HG02759 (cell line): ENCODE data around the gene PLAU.

Source experiments
- ATAC-seq: cut with Tn5 transposase; IDR thresholded peaks from one replicate; pipeline ENCODE4 v1.9.1; 2021; ENCODE audit warnings: mild to moderate bottlenecking, moderate library complexity; ENCODE audit not compliant: unreplicated experiment

The PLAU gene

DNA sequence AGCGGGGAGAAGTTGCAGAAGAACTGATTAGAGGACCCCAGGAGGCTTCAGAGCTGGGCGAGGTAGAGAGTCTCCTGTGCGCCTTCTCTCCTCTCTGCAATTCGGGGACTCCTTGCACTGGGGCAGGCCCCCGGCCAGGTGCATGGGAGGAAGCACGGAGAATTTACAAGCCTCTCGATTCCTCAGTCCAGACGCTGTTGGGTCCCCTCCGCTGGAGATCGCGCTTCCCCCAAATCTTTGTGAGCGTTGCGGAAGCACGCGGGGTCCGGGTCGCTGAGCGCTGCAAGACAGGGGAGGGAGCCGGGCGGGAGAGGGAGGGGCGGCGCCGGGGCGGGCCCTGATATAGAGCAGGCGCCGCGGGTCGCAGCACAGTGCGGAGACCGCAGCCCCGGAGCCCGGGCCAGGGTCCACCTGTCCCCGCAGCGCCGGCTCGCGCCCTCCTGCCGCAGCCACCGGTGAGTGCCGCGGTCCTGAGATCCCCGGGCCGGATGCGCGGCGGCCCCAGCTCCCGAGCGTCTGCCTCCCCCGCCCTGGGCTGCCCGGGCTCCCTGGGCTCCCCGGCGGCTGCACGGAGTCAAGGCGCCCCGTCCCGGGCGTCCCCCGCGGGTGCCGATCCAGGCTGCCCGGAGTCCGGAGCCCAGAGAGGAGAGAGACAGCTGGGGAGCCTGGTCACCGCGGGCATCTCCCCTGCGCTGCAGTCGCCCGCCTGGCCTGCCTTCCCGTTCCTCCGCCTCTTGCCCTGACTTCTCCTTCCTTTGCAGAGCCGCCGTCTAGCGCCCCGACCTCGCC lies at the start of gene PLAU:
PLAU (plus strand) TSS at position 369 of the 789 bp plus-strand sequence. CDS start 424 bp downstream, outside the sequence.
- peak; percentile 48 for ATAC-seq

DNA sequence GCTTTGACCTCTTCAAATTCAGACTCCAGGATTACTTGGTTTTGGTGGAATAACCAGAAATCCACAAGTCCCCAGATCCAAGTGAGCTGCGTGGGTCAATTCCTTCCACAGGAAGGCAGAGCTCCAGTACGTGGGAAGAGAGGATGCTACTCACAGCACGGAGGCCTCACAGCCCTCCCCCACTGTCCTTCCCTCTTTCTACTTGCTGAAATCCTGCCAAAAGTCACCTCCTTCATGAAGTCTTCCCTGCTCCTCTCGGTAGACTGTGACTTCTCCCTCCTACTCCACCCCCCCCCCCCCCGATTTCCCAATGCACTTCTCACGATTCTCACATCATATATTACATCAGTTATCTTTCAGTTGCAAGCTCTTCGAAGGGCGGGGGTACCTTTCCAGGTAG lies 48.9 kb upstream of the PLAU start:
- ATAC-seq = no peak

DNA sequence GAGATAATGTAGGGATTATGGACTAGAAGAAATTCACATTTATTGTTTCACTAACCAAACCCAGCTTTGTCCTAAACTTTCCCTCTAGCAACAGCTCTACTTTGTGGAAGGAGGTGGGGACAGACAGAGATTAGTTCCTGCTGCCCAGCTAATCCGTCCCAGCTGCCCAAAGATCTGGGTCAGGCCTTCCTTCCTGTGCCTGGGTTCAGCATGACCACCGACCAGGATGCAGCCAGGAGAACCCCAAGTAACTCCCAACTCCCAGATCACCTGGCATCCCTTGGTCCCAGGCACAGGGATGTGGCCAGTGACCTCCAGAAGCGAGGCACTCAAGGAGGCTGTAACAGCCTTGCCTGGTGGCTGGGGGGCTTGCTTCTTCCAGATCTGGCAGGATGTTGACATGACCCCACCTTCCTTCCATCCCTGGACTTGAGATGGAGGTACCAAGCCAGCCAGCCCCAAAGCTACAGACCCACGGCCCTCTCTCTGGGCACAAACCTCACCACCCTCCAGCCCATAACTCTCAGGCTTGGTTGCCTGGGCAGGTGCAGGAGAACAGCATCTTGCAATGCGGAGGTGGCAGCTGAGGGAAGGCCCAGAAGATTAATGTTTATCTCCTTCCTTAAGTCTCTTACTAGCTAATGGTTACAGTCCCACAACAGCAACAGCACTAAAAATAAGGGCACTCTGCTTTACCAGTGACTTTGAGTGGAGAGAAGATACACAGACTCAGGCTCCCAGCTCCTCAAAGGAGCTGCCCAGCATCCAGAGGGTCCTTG lies 47.7 kb upstream of the PLAU start:
- ATAC-seq = no peak

DNA sequence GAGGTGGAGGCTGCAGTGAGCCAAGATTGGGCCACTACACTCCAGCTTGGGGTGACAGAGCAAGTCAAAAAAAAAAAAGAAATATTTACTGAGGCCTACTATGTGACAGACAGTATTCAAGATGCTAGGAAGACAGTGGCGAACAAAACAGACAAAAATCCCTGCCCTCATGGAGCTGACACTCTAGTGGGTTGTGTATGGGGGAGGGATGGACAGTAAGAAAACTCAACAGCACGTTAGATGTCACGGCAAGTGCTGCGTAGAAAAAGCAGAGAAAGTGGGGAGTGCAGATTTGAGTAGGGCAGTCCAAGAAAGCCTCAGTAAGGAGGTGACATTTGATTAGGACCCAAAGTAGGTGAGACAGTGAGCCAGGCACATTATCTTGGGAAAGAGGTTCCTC lies 46.7 kb upstream of the PLAU start:
- ATAC-seq = no peak

GRCh38 chr10:73865107-73865458 lies 45.8 kb upstream of the PLAU start:
- no peak for ATAC-seq

DNA sequence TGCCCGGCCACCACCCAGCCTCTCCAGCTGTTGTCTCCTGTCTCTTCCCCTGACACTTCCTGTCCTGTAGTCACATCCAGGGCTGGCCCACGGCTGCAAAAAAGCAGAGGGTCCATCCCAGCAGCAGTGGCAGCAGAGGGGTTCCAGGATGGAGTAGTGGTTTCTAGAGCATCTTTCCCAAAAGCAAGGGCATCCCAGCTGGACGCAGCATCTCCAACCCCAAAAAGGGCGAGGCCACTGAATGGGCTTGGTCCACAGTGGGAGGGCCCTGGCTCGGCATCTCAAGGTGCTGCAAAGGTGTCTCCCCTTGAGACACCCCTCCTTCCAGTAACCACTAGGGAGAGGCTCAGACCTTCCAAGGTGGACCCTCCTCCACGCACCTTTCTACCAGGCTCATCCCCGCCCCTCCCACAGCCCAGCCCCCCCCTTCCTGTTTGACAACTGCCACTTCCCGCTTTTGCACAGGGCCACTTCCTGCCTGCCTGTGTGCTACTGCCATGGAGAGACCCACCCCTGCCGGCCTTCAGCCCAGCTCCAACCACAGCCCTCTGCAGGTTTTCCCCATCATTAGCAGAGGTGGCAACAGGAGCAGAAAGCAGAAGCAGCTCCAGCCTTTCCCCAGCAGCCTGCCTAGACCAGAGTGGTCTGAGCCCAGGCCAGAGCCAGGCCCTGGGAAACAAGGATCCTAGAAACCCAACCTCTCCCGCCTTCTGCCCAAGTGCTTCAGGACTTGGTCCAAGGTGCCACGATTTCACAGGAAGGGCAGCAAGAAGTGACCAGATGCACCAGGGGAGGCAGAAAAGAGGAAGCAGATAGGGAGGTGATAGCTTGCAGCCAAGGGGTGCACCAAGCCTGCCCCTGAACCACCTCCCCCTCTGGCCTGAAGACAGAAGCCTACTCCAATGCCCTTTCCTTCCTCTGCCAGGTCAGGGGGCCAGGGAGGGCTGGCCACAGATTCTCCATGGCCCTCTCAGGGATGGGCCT lies 45.2 kb upstream of the PLAU start:
- peak; percentile 87 for ATAC-seq

GRCh38 chr10:73866621-73867020 lies 44.3 kb upstream of the PLAU start:
- ATAC-seq = no peak

- ATAC-seq = no peak
These were observed 43.7 kb upstream of the PLAU start for GRCh38 chr10:73867126-73867807.

GRCh38 chr10:73867871-73868631 lies 42.9 kb upstream of the PLAU start:
- no peak for ATAC-seq

DNA sequence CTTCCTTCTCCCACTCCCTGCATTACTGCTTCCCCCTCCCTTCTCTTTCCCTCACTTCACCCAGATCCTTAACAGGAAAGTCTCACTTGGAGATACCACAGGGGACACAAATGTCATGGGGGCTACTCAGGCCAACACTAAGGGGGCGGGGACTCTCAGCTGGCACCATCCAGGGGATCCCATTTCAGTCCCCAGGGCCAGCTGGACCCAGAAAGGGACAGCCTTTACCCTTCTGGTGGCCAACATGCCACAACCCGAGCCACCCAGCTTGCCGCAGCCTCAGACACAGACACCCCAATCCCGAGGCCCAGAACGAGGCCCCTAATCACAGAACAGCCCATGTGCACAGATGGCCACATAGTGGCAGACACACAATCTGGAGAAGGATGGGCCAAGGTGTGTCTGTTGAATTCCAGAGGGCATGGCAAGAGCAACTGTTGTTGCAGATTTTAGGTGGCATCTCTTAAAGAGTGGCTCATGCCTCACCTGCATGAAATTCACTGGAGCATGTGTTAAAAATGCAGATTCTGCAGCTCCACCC lies 42.2 kb upstream of the PLAU start:
- no peak for ATAC-seq

- no peak for ATAC-seq
These were observed 39.4 kb upstream of the PLAU start for GRCh38 chr10:73871295-73872189.

DNA sequence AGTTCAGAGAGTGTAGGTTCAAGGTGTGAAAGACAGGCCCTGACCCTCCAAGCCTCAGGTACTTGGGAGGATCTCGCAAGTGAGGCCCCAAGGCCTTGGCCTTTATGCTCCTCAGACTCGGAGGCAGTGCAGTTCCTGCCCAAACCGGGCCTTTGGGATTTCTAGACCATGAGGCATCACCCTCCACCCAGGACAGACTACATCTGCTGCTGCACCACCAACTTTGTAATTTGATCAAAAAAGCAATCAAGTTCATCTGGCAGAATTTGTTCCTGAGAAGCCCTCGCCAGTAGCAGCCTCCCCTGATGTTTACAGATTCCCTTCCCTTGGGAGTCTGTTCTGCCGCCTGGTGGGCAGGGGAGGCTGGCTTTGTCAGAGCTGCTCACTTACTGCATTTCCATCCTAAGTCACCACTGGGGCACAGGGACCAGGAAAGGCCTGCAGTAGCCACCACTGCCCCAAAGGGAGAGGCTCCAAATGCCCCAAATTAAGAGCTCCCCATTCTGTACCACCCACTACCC lies 38.7 kb upstream of the PLAU start:
- ATAC-seq = no peak

- ATAC-seq = no peak
These were observed 37.6 kb upstream of the PLAU start for GRCh38 chr10:73873142-73873837.

GRCh38 chr10:73873838-73874215 lies 37.1 kb upstream of the PLAU start:
- peak; percentile 1 for ATAC-seq

DNA sequence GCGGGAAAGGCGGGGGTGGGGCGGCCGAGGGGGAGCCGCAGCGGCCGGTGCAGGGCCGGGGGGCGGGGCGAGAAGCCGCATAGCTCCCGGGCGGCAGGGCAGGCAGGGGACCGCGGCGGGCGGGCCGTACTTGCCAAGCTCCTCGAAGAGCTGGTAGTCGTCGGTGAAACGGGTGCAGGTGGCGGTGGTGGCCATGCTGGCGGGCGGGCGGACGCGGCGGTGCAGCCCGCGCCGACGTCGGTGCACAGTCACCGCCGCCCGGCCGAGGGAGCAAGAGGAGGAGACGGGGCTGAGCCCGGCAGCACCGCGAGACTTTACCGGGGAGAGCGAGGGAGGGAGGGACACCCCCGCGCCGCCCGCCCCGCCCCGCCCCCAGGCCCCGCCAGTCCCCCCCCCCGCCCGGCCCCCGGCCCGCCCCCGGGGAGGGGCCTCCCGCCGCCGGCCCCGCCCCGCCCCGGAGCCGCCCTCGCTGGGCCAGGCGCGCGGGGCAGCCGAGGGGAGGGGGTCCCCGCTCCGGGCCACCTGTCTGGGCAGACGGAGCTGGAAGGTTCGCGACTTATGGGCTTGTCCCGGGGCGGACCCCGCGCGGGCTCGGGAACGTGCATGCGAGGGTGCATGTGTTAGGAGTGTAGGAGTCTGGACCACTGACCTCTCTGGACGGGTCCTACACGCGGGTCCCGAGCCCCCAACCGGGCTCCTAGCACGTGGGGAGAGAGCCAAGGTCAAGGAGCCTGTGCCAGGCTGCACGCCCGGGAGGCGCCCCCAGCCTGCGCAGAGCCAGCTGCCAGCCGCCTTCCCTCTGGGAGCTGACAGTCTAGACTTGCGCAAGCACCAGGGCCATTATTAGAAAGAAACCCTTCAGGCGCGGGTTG lies 36.4 kb upstream of the PLAU start, which contains the start of gene CAMK2G:
CAMK2G (minus strand) TSS at position 289 of the 872 bp plus-strand sequence; CDS start at position 195, 94 bp downstream.
- peak; percentile 83 for ATAC-seq

GRCh38 chr10:73875139-73875475 lies 35.8 kb upstream of the PLAU start:
- ATAC-seq = peak; percentile 13

- no peak for ATAC-seq
These were observed 34.8 kb upstream of the PLAU start for GRCh38 chr10:73876157-73876556.
